DND-41 (cell line): Measurements from ENCODE around the gene GALNT5.

Source experiments
- EZH2 ChIP-seq: IDR thresholded peaks from 3 replicates; pipeline ENCODE4 v1.6.1; 2012; ENCODE audit warnings: borderline replicate concordance, low read depth, mild to moderate bottlenecking, moderate library complexity, low read length, inconsistent platforms; ENCODE audit not compliant: severe bottlenecking
- TF ChIP-seq, protein P1 (sequence below): IDR thresholded peaks from 2 replicates; pipeline ENCODE4 v1.5.1; 2012; ENCODE audit warnings: borderline replicate concordance, low read length, moderate library complexity, mild to moderate bottlenecking; ENCODE audit not compliant: poor library complexity, severe bottlenecking; ENCODE audit errors: extremely low read depth

DNA sequence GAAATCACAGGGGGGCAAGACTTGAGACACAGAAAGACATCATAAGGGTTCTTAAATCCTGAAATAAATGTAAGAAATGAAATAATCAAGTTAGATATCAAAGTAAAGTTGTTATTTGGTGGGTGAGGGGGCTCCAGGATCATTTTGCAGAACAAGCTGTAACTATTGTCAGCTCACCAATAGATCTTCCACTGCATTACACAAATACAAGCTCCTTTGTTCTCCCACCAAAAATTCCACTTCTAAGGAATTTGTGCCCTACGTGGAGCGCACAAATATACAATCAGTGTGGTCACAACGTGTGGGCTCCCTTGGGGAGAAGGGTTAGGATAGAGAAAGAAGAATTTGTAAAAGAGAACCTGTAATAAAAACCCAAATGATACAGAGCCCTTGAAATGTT is 19.2 kb upstream of the GALNT5 start:
- TF ChIP-seq, protein P1, sequence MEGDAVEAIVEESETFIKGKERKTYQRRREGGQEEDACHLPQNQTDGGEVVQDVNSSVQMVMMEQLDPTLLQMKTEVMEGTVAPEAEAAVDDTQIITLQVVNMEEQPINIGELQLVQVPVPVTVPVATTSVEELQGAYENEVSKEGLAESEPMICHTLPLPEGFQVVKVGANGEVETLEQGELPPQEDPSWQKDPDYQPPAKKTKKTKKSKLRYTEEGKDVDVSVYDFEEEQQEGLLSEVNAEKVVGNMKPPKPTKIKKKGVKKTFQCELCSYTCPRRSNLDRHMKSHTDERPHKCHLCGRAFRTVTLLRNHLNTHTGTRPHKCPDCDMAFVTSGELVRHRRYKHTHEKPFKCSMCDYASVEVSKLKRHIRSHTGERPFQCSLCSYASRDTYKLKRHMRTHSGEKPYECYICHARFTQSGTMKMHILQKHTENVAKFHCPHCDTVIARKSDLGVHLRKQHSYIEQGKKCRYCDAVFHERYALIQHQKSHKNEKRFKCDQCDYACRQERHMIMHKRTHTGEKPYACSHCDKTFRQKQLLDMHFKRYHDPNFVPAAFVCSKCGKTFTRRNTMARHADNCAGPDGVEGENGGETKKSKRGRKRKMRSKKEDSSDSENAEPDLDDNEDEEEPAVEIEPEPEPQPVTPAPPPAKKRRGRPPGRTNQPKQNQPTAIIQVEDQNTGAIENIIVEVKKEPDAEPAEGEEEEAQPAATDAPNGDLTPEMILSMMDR, result no peak
- TF ChIP-seq EZH2, result no peak
